OCI-M1 (cell line): ENCODE results near the gene PPP1R7.

Experiments used
- DNase-seq: peaks from one replicate; lab custom pipeline; 2025; lab: John Stamatoyannopoulos, UW

PPP1R7 gene

DNA sequence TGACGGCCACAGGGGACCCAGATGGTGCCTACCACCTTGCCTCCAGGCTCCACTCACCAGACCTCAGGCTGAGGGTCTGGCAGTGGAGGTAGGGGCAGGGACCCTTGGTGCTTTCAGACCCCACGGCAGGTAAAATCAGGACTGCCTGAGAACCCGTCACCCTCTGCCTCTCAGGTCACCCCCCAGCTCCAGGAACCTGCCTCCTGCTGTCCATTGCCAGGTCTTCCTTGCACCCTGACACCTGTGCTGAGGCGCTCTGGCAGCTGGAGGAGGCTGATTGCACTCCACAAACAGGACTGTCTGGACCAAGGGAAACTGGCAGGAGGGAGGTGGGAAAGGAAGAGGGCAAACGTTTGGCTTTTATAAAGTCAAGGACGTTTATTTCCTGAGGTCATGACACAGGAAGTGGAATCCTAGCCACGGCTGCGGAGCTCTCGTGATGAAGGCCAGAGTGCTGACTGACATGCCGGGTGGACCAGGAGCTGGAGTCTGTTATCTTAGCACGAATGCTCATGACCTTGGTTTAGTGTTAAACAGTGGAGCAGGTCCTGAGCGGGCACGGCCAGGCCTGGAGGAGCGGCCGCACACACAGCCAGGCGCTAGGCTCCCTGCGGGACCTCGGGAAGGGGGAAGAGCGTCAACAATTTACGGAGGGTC, 78.7 kb downstream of the PPP1R7 start:
- DNase-seq = no peak

GRCh38 chr2:241229563-241230401, 79.5 kb downstream of the PPP1R7 start:
- DNase-seq = no peak

DNA sequence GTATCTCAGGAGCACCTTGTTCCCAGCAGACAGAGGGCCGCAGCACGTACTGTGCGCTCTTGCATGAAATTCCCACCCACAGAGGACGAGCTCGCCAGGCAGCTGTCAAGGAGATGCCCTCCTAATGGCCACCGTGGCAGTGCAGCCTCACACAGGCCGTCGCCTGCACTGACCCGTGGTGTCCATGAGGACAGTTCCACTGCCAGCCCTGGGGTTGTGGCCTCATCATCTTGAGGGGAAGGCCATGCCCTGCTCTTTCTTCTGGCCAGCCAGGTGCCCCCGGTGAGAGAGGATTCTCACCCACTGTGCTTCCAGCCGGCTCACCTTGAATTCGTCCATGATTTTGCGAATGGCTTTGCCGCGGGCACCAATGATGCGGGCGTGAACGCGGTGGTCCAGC, 80.2 kb downstream of the PPP1R7 start:
- DNase-seq = no peak

DNA sequence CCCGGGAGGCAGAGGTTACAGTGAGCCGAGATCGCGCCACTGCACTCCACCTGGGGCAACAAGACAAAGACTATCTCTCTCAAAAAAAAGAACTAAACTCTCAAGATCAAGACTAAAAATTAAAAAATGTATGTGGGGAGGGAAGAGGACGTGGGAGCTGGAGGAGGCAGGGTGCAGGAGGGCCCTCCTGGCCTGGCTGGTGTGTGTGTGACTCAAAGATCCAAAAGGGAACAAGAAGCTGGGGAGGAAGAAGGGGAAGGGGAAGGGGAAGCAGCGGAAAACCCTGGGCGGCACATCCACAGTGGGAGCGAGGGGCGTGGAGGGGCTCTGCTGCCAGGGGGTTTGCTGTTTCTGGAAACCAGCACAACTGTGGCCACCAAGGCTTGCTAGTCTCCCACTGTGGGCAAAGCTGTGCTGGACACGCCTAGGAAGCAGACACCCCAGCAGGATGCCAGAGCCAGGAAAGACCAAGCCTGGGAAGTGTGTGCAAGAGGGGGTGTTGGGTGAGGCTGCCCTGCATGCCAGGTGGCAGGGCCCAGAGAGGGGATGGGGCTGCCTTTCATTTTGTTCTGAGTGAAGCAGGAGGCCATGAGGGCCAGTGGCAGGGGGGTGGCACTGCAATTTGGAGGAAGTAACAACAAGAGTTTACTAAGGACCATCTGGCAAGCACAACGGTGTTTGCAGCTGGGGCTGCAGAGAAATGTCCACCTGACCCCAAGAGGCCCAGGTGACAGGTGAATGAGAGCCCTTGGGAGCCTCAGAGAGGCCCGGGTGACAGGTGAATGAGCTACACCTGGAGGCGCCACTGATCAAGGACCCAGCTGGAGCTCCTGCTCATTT, 82.7 kb downstream of the PPP1R7 start:
- no peak for DNase-seq
